ENCODE data around the gene NCKAP5.

NCKAP5 gene

GRCh38 chr2:133433455-133434451 lies 134.5 kb downstream of the NCKAP5 start:
- no peak overlapping the region for H3K4me3 ChIP-seq (ENCODE audit: low read depth, low read length)
- no peak for TF ChIP-seq CTCF (IDR thresholded peaks at IDR 0.05; ENCODE audit: insufficient read depth, low read length, missing control alignments)
- DNase-seq (ENCODE audit: low read depth, low spot score) = no peak
- CTCF ChIA-PET = no interaction called here
- POLR2A ChIA-PET = no interaction called here

GRCh38 chr2:133432778-133433177 lies 135.5 kb downstream of the NCKAP5 start:
- no peak for DNase-seq (ENCODE audit: low read depth, low spot score)
- ChIA-PET POLR2A (no interaction called here), CTCF (no interaction called here)
- H3K4me3 ChIP-seq (ENCODE audit: low read depth, low read length) = no peak overlapping the region
- no peak for TF ChIP-seq CTCF (IDR thresholded peaks at IDR 0.05; ENCODE audit: insufficient read depth, low read length, missing control alignments)

GRCh38 chr2:133431289-133431688 lies 137.0 kb downstream of the NCKAP5 start:
- no peak for TF ChIP-seq CTCF (IDR thresholded peaks at IDR 0.05; ENCODE audit: insufficient read depth, low read length, missing control alignments)
- ChIA-PET POLR2A (no interaction called here), CTCF (no interaction called here)
- H3K4me3 ChIP-seq (ENCODE audit: low read depth, low read length) = no peak overlapping the region
- no peak for DNase-seq (ENCODE audit: low read depth, low spot score)

GRCh38 chr2:133426791-133427190 lies 141.5 kb downstream of the NCKAP5 start:
- ChIA-PET POLR2A (no interaction called here), CTCF (no interaction called here)
- no peak overlapping the region for H3K4me3 ChIP-seq (ENCODE audit: low read depth, low read length)
- no peak for DNase-seq (ENCODE audit: low read depth, low spot score)
- no peak for TF ChIP-seq CTCF (IDR thresholded peaks at IDR 0.05; ENCODE audit: insufficient read depth, low read length, missing control alignments)

- ChIA-PET CTCF (no interaction called here), POLR2A (no interaction called here)
- no peak overlapping the region for H3K4me3 ChIP-seq (ENCODE audit: low read depth, low read length)
- DNase-seq (ENCODE audit: low read depth, low spot score) = no peak
- no peak for TF ChIP-seq CTCF (IDR thresholded peaks at IDR 0.05; ENCODE audit: insufficient read depth, low read length, missing control alignments)
Observed at GRCh38 chr2:133425612-133426011, 142.7 kb downstream of the NCKAP5 start.

- no peak for TF ChIP-seq CTCF (IDR thresholded peaks at IDR 0.05; ENCODE audit: insufficient read depth, low read length, missing control alignments)
- H3K4me3 ChIP-seq (ENCODE audit: low read depth, low read length) = no peak overlapping the region
- no peak for DNase-seq (ENCODE audit: low read depth, low spot score)
- CTCF ChIA-PET = no interaction called here
- POLR2A ChIA-PET = no interaction called here
Observed at GRCh38 chr2:133424876-133425275, 143.4 kb downstream of the NCKAP5 start.

All from AG04449 (cell line).